CD1c-positive myeloid dendritic cell (primary cell): ENCODE results near the gene FAM83F.

ENCODE experiments used
- DNase-seq: peaks from one replicate; pipeline ENCODE4 v3.0.0-alpha.2; 2016; ENCODE audit errors: extremely low spot score

FAM83F gene

DNA sequence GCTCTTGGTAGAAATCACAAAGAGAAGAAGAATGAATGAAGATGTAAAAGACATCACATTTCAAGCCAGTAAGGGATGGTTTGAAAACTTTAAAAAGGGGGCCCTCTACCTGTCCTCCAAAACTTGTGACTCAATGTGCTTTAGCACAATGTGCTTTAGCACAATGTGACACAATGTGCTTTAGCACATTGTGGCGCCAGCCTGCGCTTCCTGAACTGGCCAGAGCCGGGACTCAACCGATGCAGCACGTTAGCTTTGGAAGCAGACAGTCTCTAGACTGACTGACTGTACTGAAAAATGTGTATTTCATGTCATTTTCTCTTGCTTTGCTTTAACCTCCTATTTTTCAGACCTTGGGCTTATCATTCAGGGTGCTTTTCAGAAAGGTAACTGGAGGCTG is 63.5 kb downstream of the FAM83F start:
- no peak for DNase-seq

- no peak for DNase-seq
These were observed 71.2 kb downstream of the FAM83F start for GRCh38 chr22:40065981-40066380.

DNA sequence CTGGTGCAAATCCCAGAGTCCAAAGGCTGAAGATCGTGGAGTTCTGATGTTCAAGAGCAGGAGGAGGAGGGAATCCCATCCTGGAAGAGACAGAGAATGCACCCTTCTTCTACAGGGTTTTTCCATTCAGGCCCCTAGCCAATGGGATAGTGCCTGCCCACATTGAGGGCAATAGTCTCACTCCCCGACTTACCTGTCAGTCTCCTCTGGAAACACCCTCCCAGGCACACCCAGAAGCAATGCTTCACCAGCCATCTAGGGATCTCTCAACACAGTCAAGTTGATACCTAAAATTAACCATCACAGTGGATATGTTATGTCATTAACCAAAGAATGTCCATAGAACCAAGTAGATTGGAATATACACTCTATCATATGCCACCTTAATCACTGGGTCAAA is 72.9 kb downstream of the FAM83F start:
- DNase-seq, result no peak

GRCh38 chr22:40070701-40071100 is 75.9 kb downstream of the FAM83F start:
- no peak for DNase-seq

DNA sequence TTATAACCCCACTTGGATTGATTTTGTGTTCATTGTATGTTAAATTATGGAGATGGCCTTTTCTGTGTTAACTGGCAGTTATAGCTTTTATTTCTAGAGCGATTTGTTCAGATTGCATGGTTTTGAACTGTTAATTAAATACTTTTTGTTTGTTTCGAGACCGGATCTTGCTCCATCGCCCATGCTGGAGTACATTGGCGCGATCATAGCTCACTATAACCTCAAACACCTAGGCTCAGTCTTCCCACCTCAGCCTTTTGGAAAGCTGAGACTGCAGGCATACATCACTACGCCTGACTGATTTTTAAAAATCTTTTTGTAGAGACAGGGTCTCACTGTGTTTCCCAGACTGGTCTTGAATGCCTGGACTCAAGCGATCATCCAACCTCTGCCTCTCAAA is 77.0 kb downstream of the FAM83F start:
- no peak for DNase-seq

GRCh38 chr22:40076702-40077645 is 82.2 kb downstream of the FAM83F start:
- peak; percentile 28 for DNase-seq

GRCh38 chr22:40077646-40078016 is 82.9 kb downstream of the FAM83F start:
- no peak for DNase-seq

- no peak for DNase-seq
These were observed 86.9 kb downstream of the FAM83F start for GRCh38 chr22:40081662-40082061.

DNA sequence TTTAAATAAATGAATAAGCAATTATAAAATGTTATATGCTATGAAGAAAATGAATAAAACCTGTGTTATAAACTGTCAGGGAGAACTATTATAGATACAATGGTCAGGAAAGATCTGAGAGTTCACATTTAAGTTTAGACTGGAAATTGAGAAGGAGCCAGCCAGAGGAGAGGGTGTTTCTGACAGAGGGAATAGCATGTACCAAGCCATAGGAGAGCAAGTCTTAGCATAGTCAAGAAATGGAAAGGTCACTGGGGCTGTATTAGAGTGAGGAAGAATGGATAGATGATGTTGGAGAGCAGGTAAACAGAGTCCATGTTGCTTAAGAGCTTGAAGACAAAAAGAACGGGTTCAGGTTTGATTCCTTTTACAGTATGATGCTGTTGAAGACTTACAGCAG is 87.4 kb downstream of the FAM83F start:
- no peak for DNase-seq

- no peak for DNase-seq
These were observed 89.0 kb downstream of the FAM83F start for GRCh38 chr22:40083794-40084193.

DNA sequence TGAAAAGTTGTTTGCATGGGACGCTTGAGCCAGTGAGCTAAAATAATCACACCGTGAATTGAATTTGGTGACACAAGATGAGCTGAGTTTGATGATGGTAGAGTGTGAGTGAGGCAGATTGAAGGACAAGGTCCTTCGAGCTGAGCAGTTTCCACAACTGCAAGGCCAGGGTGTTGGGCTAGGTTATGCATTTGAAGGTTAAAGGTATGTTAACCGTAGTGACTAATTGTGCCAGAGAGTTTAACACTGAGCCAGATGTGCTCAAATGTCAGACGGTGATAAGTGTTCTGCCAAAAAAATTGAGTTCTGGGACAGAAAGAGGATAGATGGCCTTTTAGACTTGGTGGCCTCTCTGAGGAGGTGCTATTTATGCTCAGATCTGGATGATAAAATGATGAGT is 89.5 kb downstream of the FAM83F start:
- no peak for DNase-seq

GRCh38 chr22:40088818-40089217 is 94.1 kb downstream of the FAM83F start:
- no peak for DNase-seq
